Measurements from ENCODE around the gene ASZ1.

DNA sequence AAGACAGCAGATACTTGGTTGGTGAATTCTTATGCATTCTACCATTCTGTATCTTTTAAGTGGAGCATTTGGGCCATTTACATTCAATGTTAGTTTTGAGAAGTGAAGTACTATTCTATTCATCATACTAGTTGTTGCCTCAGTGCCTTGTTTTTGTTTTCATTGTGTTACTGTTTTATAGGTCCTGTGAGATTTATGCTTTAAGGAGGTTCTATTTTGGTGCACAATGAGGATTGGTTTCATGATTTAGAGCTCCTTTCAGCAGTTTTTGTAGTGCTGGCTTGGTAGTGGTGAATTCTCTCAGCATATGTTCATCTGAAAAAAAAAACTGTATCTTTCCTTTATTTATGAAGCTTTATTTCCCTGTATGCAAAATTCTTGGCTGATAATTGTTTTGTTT lies 81.1 kb downstream of the ASZ1 start:
- no peak for TF ChIP-seq ZEB2 (tag by site-specific recombination; IDR thresholded peaks at IDR 0.05)
- no peak for TF ChIP-seq ZNF132 (tag by site-specific recombination; IDR thresholded peaks at IDR 0.05; ENCODE audit: borderline replicate concordance)
- TF ChIP-seq BCL11A (tag by site-specific recombination; IDR thresholded peaks at IDR 0.05; ENCODE audit: low read depth) = no peak
- no peak for TF ChIP-seq ZNF792 (tag by site-specific recombination; IDR thresholded peaks at IDR 0.05)
- no peak for TF ChIP-seq MZF1 (tag by site-specific recombination; IDR thresholded peaks at IDR 0.05; ENCODE audit: borderline replicate concordance)
- no peak for TF ChIP-seq ZNF677 (tag by site-specific recombination; IDR thresholded peaks at IDR 0.05)
- TF ChIP-seq ZSCAN5A (tag by site-specific recombination; IDR thresholded peaks at IDR 0.05) = no peak
- no peak for TF ChIP-seq CTCF (tag by site-specific recombination; IDR thresholded peaks at IDR 0.05)
- no peak for TF ChIP-seq MYNN (tag by site-specific recombination; IDR thresholded peaks at IDR 0.05; ENCODE audit: borderline replicate concordance)
- TF ChIP-seq ZNF830 (tag by site-specific recombination; IDR thresholded peaks at IDR 0.05; ENCODE audit: low read depth) = no peak
